Fibroblast of lung (primary cell): Measurements from ENCODE around the gene LBX1. TPM values are rescaled to one million over a fixed set of nuclear protein-coding genes. Genes with fewer than 3 reads are reported as not detected.

Source experiments
- DNase-seq, 2 donors: peaks; one replicate each; pipeline versions ENCODE4 v3.0.0 to v3.0.0-alpha.2; 2010; ENCODE audit warnings: low read depth in 2 of 2
- H2AFZ ChIP-seq: 2 replicates; pipeline ENCODE4 v1.5.1; 2012; ENCODE audit warnings: low read length, control low read depth, inconsistent platforms
- H3K27ac ChIP-seq: 2 replicates; pipeline ENCODE4 v1.5.1; 2011; ENCODE audit warnings: low read length, control low read depth; ENCODE audit not compliant: insufficient read depth
- H3K27me3 ChIP-seq: 2 replicates; pipeline ENCODE4 v1.5.1; 2011; ENCODE audit warnings: mild to moderate bottlenecking, low read length; ENCODE audit not compliant: control insufficient read depth, insufficient read depth
- H3K36me3 ChIP-seq: 2 replicates; pipeline ENCODE4 v1.5.1; 2011; ENCODE audit warnings: low read length; ENCODE audit not compliant: control insufficient read depth, insufficient read depth
- H3K4me1 ChIP-seq: 2 replicates; pipeline ENCODE4 v1.5.1; 2011; ENCODE audit warnings: low read length; ENCODE audit not compliant: control insufficient read depth, insufficient read depth; ENCODE audit errors: extremely low read depth
- H3K4me2 ChIP-seq: 2 replicates; pipeline ENCODE4 v1.5.1; 2011; ENCODE audit warnings: low read length, control low read depth; ENCODE audit not compliant: insufficient read depth; ENCODE audit errors: extremely low read depth
- H3K4me3 ChIP-seq, 4 experiments: fragments of 200-600 bp in 1 of 4; sonication (generic) in 1 of 4; replicated peaks in 1 of 4; 2 replicates each; pipeline ENCODE4 v1.5.1; 2011 to 2016; ENCODE audit warnings: low read length in 4 of 4, low read depth in 3 of 4, mild to moderate bottlenecking in 3 of 4, control low read depth in 2 of 4, inconsistent platforms in 1 of 4, mixed read lengths in 1 of 4; ENCODE audit not compliant: insufficient read depth in 1 of 4; ENCODE audit errors: control extremely low read depth in 1 of 4
- H3K79me2 ChIP-seq: 2 replicates; pipeline ENCODE4 v1.5.1; 2012; ENCODE audit warnings: mild to moderate bottlenecking, low read length, inconsistent platforms; ENCODE audit not compliant: control insufficient read depth, insufficient read depth
- H3K9ac ChIP-seq: 2 replicates; pipeline ENCODE4 v1.5.1; 2011; ENCODE audit warnings: mild to moderate bottlenecking, low read length, control low read depth; ENCODE audit not compliant: insufficient read depth
- H3K9me3 ChIP-seq: 2 replicates; pipeline ENCODE4 v1.5.1; 2012; ENCODE audit warnings: low read depth, low read length; ENCODE audit not compliant: control insufficient read depth, insufficient read depth
- H4K20me1 ChIP-seq: 2 replicates; pipeline ENCODE4 v1.5.1; 2011; ENCODE audit warnings: low read length; ENCODE audit not compliant: control insufficient read depth, insufficient read depth; ENCODE audit errors: extremely low read depth
- EZH2 ChIP-seq: IDR thresholded peaks from 2 replicates; pipeline ENCODE4 v1.5.1; 2012; ENCODE audit warnings: low read length, control low read depth, mild to moderate bottlenecking; ENCODE audit errors: missing control alignments
- polyA plus RNA-seq, 2 donors: library from polyadenylated mRNA; depleted of rRNA in 1 of 2; stranded (reverse) in 1 of 2; unstranded in 1 of 2; fragments of >200 nt; gene quantifications; 2 replicates each; pipeline ENCODE4 v1.2.1, GENCODE V29; 2011 to 2012; ENCODE audit warnings: missing spikeins in 1 of 2
- total RNA-seq: library from RNA; depleted of rRNA; stranded (reverse); fragments of >200 nt; gene quantifications from 2 replicates; pipeline ENCODE4 v1.2.1, GENCODE V29; 2014
- TF ChIP-seq, protein P1 (sequence below), 2 donors: IDR thresholded peaks in 1 of 2; conservative IDR thresholded peaks in 1 of 2; 1 replicate in 1 of 2; 2 replicates in 1 of 2; pipeline ENCODE4 v1.5.1; 2011 to 2012; ENCODE audit warnings: low read length in 2 of 2, control low read depth in 1 of 2, inconsistent platforms in 1 of 2, low read depth in 1 of 2, mild to moderate bottlenecking in 1 of 2

LBX1 gene
- total and polyA plus RNA-seq, 2 donors (not counting 1 experiment from before 2014, with no cell fraction given) = under 0.01 TPM; not detected in 1

DNA sequence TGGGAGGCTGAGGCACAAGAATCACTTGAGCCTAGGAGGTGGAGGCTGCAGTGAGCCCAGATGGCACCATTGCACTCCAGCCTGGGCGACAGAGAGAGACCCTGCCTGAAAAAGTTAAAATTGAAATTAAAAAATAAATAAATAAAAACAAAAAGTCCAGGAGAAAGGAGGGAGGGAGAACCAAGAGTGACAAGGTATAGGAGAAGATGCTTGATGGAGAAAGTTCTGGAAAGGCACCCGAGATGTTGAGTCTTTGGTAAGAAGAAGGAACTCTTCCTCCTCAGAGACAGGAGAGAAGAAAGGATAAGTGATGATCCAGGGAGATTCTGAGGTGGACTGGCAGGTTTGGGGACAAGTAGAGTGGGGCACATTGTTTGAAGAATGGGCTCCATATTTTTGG is 17.4 kb upstream of the LBX1 start:
- Histone ChIP-seq H3K9me3 (no peaks in the 10 kb centered on the region), H3K4me1 (no peaks in the 10 kb centered on the region), H2AFZ (no peak overlapping the region), H3K27me3 (peaks cover 16% of the 10 kb centered on the region), H3K9ac (no peak overlapping the region), H3K36me3 (no peaks in the 10 kb centered on the region), H3K4me3 (no peak overlapping the region), H3K27ac (no peak overlapping the region), H4K20me1 (no peaks in the 10 kb centered on the region), H3K4me2 (no peak overlapping the region), H3K79me2 (no peaks in the 10 kb centered on the region)
- no peak for DNase-seq
- no peak for TF ChIP-seq EZH2
- TF ChIP-seq, protein P1, sequence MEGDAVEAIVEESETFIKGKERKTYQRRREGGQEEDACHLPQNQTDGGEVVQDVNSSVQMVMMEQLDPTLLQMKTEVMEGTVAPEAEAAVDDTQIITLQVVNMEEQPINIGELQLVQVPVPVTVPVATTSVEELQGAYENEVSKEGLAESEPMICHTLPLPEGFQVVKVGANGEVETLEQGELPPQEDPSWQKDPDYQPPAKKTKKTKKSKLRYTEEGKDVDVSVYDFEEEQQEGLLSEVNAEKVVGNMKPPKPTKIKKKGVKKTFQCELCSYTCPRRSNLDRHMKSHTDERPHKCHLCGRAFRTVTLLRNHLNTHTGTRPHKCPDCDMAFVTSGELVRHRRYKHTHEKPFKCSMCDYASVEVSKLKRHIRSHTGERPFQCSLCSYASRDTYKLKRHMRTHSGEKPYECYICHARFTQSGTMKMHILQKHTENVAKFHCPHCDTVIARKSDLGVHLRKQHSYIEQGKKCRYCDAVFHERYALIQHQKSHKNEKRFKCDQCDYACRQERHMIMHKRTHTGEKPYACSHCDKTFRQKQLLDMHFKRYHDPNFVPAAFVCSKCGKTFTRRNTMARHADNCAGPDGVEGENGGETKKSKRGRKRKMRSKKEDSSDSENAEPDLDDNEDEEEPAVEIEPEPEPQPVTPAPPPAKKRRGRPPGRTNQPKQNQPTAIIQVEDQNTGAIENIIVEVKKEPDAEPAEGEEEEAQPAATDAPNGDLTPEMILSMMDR (conservative IDR thresholded peaks at IDR 0.05 in 1 of 2, IDR thresholded peaks at IDR 0.05 in 1 of 2; ENCODE audit: low read depth in 1 of 2, low read length in 2 of 2) = no peak

DNA sequence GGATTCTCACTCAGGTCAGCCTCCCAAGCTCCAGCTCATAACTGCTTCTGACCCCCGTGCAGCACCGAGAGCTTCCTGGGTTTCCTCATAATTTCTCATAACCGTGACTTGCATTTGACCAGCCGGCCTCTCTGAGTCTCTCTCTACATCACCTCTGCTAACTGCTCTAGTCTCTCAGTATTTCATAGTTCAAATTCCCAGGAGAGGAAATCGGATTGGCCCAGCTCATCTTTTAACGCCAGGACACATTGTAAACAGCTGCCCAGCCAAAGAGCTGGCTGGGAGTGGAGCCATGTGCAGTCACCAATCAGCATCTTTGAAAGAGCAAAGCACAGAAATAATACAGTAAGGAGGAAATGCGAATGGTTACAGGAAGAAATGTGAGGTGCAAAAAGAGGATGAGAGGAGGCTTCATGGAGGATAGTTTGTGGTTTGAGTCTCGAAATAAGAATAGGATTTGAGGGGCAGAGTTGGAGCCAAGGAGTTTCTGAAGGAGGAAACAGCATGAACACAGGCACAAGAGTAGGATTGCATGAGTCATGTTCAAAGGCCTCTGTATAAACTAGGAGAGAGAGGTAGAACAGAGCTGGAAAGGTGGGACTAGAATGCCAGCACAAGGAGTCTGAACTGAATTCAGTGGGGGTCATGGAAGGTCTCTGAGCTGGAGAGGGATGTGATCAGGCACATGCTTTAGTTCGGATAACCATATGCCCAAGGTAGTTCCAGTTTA is 15.2 kb upstream of the LBX1 start:
- no peaks in the 10 kb centered on the region for H4K20me1 ChIP-seq
- no peaks in the 10 kb centered on the region for H3K4me1 ChIP-seq
- DNase-seq = peak; percentile 42 to 66
- TF ChIP-seq EZH2 = no peak
- TF ChIP-seq, protein P1 (conservative IDR thresholded peaks at IDR 0.05 in 1 of 2, IDR thresholded peaks at IDR 0.05 in 1 of 2; ENCODE audit: low read depth in 1 of 2, low read length in 2 of 2) = no peak
- H2AFZ ChIP-seq = peak overlapping the region; percentile 32
- H3K4me3 ChIP-seq = no peak overlapping the region
- no peaks in the 10 kb centered on the region for H3K9me3 ChIP-seq
- H3K27ac ChIP-seq = peak overlapping the region; percentile 43
- peaks cover 13% of the 10 kb centered on the region for H3K27me3 ChIP-seq
- H3K4me2 ChIP-seq = peak overlapping the region; percentile 28
- no peaks in the 10 kb centered on the region for H3K79me2 ChIP-seq
- no peak overlapping the region for H3K9ac ChIP-seq
- no peaks in the 10 kb centered on the region for H3K36me3 ChIP-seq

DNA sequence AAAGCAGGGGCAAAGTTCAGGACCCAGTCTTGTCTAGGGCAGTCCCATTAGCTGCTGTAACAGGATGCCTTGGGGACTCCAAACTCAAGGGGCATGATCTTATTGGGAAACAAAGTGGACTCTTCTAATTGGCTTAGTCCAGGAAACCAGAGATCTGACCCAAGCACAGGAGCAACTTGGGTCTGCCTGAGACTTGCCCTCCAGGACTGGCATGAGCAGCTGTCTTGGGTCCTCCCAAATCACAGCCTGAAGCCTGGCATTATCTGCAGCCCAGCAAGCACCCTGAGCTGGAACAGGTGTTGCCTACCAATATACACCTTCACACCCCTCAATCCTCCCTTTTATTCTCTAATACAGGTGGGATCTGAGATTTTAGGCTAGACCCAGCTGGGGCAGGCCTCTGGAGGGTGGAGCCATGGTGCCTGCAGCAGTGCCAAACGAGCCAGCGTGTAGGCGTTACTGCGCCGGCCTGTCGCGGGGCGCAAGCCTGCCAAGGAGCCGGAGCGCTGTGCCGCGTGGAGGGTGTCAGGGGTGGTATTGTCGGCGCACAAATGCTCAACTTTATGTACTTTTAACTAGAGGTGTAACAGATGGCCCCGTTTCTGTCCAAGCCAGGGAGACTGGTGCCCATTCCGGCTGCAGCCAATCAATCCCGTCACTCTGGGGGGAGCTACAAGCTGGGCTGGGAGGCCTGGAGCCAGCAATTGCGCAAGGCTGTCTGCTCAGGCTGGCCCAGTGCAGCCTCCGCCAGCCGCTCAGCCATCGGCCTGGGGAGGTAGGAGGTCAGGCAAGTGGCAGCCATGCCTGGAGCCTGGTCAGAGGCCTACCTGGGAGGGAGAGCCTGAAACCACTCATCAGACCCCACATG is 12.8 kb upstream of the LBX1 start:
- no peak overlapping the region for H3K27ac ChIP-seq
- no peaks in the 10 kb centered on the region for H3K9me3 ChIP-seq
- no peak overlapping the region for H2AFZ ChIP-seq
- H3K9ac ChIP-seq = no peak overlapping the region
- H3K4me3 ChIP-seq = no peak overlapping the region
- no peaks in the 10 kb centered on the region for H3K4me1 ChIP-seq
- no peaks in the 10 kb centered on the region for H3K79me2 ChIP-seq
- H3K27me3 ChIP-seq = peaks cover 31% of the 10 kb centered on the region
- no peaks in the 10 kb centered on the region for H4K20me1 ChIP-seq
- TF ChIP-seq, protein P1 (conservative IDR thresholded peaks at IDR 0.05 in 1 of 2, IDR thresholded peaks at IDR 0.05 in 1 of 2; ENCODE audit: low read depth in 1 of 2, low read length in 2 of 2) = no peak
- TF ChIP-seq EZH2 = no peak
- peak in 1 of 2 donors; percentile 68 for DNase-seq
- no peak overlapping the region for H3K4me2 ChIP-seq
- H3K36me3 ChIP-seq = no peaks in the 10 kb centered on the region
